GM18520 (cell line): Measurements from ENCODE around the gene ZNF735.
"Not testable (repeated sequence)": the region's sequence is repeated elsewhere in the genome, so short reads cannot be mapped to it uniquely, and the experiment has no call there.

Experiments
- ATAC-seq: cut with Tn5 transposase; IDR thresholded peaks from one replicate; pipeline ENCODE4 v1.9.1; 2021; ENCODE audit not compliant: unreplicated experiment

The ZNF735 gene

GRCh38 chr7:64206903-64207302, at the start of gene ZNF735:
Gene ZNF735 (plus strand): TSS chr7:64207203. CDS start chr7:64207203, 0 bp downstream.
- ATAC-seq, result no peak

- not testable (repeated sequence) for ATAC-seq
Measured at GRCh38 chr7:64170974-64171373, 36.0 kb upstream of the ZNF735 start.

- no peak for ATAC-seq
Measured at GRCh38 chr7:64174328-64174727, 32.7 kb upstream of the ZNF735 start.

GRCh38 chr7:64174941-64175340, 32.1 kb upstream of the ZNF735 start:
- ATAC-seq, result no peak

- no peak for ATAC-seq
Measured at GRCh38 chr7:64180989-64181388, 26.0 kb upstream of the ZNF735 start.

- ATAC-seq, result no peak
Measured at GRCh38 chr7:64181586-64181985, 25.4 kb upstream of the ZNF735 start.

GRCh38 chr7:64182036-64182790, 24.8 kb upstream of the ZNF735 start:
- no peak for ATAC-seq

- no peak for ATAC-seq
Measured at GRCh38 chr7:64183126-64183742, 23.8 kb upstream of the ZNF735 start.

- no peak for ATAC-seq
Measured at GRCh38 chr7:64183827-64184372, 23.1 kb upstream of the ZNF735 start.

- ATAC-seq, result no peak
Measured at GRCh38 chr7:64184376-64184775, 22.6 kb upstream of the ZNF735 start.

GRCh38 chr7:64187408-64187807, 19.6 kb upstream of the ZNF735 start:
- no peak for ATAC-seq

- no peak for ATAC-seq
Measured at GRCh38 chr7:64192148-64192704, 14.8 kb upstream of the ZNF735 start.

- no peak for ATAC-seq
Measured at GRCh38 chr7:64192775-64193174, 14.2 kb upstream of the ZNF735 start.

GRCh38 chr7:64219710-64220298, 12.8 kb downstream of the ZNF735 start:
- ATAC-seq, result not testable (repeated sequence)

GRCh38 chr7:64223366-64223765, 16.4 kb downstream of the ZNF735 start:
- ATAC-seq, result no peak

GRCh38 chr7:64228174-64228573, 21.2 kb downstream of the ZNF735 start, which contains the start of gene ZNF679:
Gene ZNF679 (plus strand): TSS chr7:64228474. CDS start chr7:64249118, 20,644 bp downstream.
- not testable (repeated sequence) for ATAC-seq

GRCh38 chr7:64266341-64266919, 59.4 kb downstream of the ZNF735 start:
- no peak for ATAC-seq
